Stimulated activated effector memory CD8-positive, alpha-beta T cell treated with anti-CD3 and anti-CD28 coated beads, Interleukin-12 subunit alpha, Interleukin-12 subunit beta, amount 100 ng/mL, for 72 hours (primary cell): ENCODE data around the gene KCNK16.
"Not testable (repeated sequence)": the region's sequence is repeated elsewhere in the genome, so short reads cannot be mapped to it uniquely, and the experiment has no call there.

Source experiments
- ATAC-seq: fragments of 150-1000 bp; cut with Tn5 transposase; 2 replicates; pipeline ENCODE4 v1.10.0; 2021
- DNase-seq, 2 donors: peaks; one replicate each; pipeline ENCODE4 v3.0.0; 2021 to 2022; ENCODE audit warnings: low spot score in 2 of 2
- H3K27ac Mint-ChIP-seq: one replicate; pipeline ENCODE4 v1.8.0; 2022; ENCODE audit warnings: mild to moderate bottlenecking, mixed read lengths
- H3K36me3 Mint-ChIP-seq: one replicate; pipeline ENCODE4 v1.8.0; 2022; ENCODE audit warnings: mild to moderate bottlenecking, mixed read lengths
- H3K4me1 Mint-ChIP-seq: one replicate; pipeline ENCODE4 v1.8.0; 2022; ENCODE audit warnings: mixed read lengths
- H3K4me3 Mint-ChIP-seq: one replicate; pipeline ENCODE4 v1.8.0; 2022; ENCODE audit warnings: mild to moderate bottlenecking, mixed read lengths
- H3K9me3 Mint-ChIP-seq: one replicate; pipeline ENCODE4 v1.8.0; 2022; ENCODE audit warnings: mixed read lengths

KCNK16 gene

DNA sequence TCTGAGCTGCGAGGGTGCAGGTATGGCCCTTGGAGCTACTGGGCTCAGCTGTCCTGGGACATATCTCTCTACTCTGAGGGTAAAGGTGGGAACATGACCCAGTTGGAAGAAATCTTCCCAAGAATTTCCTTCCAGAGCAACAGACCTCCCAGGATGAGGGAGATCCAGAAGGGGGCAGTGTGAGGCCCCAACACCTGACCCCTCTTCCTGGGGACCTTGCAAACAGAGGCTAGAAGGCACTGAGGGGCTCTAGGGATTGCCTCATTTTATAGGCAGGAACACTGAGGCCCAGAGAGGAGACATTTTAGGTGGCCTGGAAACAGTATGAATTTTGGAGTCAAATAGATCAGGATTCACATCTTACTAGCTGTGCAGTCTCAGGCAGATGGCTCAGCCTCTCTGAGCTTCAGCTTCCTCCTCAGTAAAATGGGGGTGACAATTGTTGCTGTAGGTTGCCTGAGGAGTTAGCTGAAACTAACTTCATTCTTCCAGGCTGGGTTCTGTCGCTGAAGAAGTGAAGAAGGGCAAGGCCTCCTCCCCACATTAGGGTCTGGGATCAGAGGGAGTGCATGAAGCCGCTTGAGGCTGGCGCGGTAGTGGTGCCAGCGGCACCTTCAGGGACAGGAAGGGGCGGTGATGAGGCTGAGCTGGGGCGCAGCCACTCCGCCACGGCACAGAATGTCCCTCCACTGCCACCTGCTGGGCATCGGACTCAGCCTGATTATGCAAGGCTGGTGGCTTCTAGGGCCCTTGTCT is 19.7 kb downstream of the KCNK16 start:
- no peaks in the 10 kb centered on the region for H3K36me3 Mint-ChIP-seq
- H3K27ac Mint-ChIP-seq: no peak overlapping the region
- H3K9me3 Mint-ChIP-seq: no peaks in the 10 kb centered on the region
- peak; percentile 92 for ATAC-seq
- H3K4me3 Mint-ChIP-seq: peak overlapping the region; percentile 23
- H3K4me1 Mint-ChIP-seq: peaks cover 10% of the 10 kb centered on the region
- peak; percentile 83 to 94 for DNase-seq

DNA sequence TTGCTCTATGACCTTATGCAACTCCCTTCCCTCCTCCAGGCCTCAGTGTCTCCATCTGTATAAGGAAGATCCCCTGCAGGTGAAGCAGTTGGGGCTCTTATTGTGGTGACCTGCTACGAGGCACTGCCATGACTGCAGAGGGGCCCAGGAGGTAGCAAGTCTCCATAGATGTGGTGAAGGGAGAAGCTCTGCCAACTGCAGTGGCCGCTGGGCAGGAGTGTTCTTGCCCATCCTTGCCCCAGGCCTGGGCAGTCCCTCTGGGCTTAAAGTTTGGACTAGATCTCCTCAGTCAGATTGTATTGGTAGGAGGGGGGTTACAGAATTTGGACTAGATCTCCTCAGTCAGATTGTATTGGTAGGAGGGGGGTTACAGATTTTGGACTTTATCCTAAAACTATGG is 20.5 kb downstream of the KCNK16 start:
- Mint-ChIP-seq H3K4me1 (peaks cover 10% of the 10 kb centered on the region), H3K27ac (no peak overlapping the region), H3K4me3 (no peak overlapping the region), H3K36me3 (no peaks in the 10 kb centered on the region), H3K9me3 (no peaks in the 10 kb centered on the region)
- ATAC-seq: no peak
- no peak for DNase-seq

GRCh38 chr6:39301606-39302005 is 20.9 kb downstream of the KCNK16 start:
- Mint-ChIP-seq H3K36me3 (no peaks in the 10 kb centered on the region), H3K4me3 (no peak overlapping the region), H3K27ac (no peak overlapping the region), H3K4me1 (peaks cover 10% of the 10 kb centered on the region), H3K9me3 (no peaks in the 10 kb centered on the region)
- DNase-seq: no peak
- no peak for ATAC-seq

DNA sequence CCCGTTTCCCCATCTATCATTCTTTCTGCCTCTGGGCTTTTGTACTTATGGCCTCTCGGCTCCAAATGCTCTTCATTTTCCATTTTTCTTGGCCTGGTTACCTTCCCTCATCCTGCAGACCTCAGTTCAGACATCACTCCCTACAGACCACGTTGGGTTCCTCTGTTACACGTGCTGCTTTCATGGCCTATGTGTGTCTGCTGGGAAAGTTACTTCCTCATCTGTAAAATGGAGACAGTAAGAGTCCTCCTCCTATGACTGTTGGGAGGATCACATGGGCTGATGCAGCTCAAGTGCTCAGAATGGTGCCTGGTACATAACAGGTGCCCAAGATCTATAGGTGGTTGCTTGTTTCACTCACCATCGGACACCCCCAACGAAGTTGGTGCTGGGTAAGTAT is 21.8 kb downstream of the KCNK16 start:
- DNase-seq (no peak), ATAC-seq (no peak)
- Mint-ChIP-seq H3K9me3 (no peaks in the 10 kb centered on the region), H3K27ac (no peak overlapping the region), H3K4me3 (no peak overlapping the region), H3K36me3 (no peaks in the 10 kb centered on the region), H3K4me1 (peaks cover 10% of the 10 kb centered on the region)

DNA sequence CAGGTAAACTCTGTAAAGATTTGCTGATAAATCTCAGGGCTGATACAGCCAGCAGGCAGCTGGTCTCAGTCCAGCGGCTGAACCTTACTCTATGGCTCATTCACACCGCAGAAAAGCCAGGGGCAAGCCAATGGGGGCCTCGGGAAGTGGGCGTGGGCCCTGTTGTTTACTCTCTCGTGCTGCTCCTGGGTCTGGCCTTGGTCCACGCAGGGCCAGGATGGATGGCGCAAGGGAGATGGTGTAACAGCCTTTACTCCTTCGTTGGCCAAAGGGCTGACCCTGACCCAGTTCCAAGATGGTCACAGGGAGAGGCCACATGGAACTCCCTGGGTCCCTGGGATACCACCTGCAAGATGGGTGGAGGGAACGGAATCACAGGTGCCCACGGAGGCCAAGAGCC is 24.4 kb downstream of the KCNK16 start:
- no peak overlapping the region for H3K27ac Mint-ChIP-seq
- no peak overlapping the region for H3K4me3 Mint-ChIP-seq
- DNase-seq (no peak), ATAC-seq (no peak)
- no peaks in the 10 kb centered on the region for H3K9me3 Mint-ChIP-seq
- no peaks in the 10 kb centered on the region for H3K36me3 Mint-ChIP-seq
- peaks cover 7% of the 10 kb centered on the region for H3K4me1 Mint-ChIP-seq

DNA sequence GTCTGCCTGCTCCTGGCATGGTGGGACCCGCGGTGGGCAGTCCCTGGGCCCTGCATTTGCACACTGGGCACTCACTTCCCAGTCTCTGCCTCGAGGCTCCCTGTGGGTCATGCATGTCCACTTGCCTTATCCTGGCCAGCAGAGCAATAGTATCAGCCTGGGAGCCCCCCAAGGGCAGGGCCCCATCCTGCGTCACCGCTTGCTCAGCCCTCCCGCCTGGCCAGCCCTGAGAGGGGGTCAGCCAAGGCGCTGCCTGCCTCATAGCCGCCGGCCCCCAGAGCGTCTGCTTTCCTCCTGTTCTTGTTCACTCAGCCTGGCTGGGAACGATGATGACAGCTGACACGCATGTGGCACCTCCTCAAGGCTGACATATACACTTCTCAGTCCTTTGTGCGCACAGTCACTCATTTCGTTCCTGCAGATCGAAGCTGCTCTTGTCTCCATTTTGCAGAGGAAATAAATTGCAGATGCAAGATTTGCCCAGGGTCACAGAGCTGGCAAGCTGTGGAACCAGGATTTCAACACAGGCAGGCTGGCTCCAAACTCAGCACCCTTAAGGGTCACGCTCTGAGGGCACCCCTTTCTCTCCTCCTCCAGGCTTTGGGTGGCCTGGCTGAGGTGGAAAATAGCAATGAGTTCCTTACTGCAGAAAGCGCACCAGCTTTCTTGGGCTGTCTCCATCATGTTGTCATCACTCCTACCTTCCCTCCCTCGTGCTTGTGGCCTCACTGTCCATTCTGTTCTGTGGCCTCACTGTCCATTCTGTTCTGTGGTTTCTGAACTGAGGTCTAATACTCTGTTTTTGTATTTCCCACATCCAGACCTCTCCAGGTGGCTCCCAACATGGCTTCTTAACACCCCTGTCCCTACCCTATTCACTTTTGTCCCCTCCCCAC is 25.5 kb downstream of the KCNK16 start:
- no peak for DNase-seq
- Mint-ChIP-seq H3K27ac (no peak overlapping the region), H3K4me1 (no peaks in the 10 kb centered on the region), H3K9me3 (no peaks in the 10 kb centered on the region), H3K4me3 (no peak overlapping the region), H3K36me3 (no peaks in the 10 kb centered on the region)
- no peak for ATAC-seq

- DNase-seq (no peak), ATAC-seq (no peak)
- H3K9me3 Mint-ChIP-seq: no peaks in the 10 kb centered on the region
- H3K27ac Mint-ChIP-seq: peak overlapping the region; percentile 0
- H3K36me3 Mint-ChIP-seq: no peaks in the 10 kb centered on the region
- no peaks in the 10 kb centered on the region for H3K4me1 Mint-ChIP-seq
- no peak overlapping the region for H3K4me3 Mint-ChIP-seq
Measured at GRCh38 chr6:39295611-39296011, 26.9 kb downstream of the KCNK16 start.

GRCh38 chr6:39294899-39295298 is 27.6 kb downstream of the KCNK16 start:
- H3K36me3 Mint-ChIP-seq: no peaks in the 10 kb centered on the region
- DNase-seq (no peak), ATAC-seq (no peak)
- no peaks in the 10 kb centered on the region for H3K9me3 Mint-ChIP-seq
- H3K4me3 Mint-ChIP-seq: no peak overlapping the region
- no peak overlapping the region for H3K27ac Mint-ChIP-seq
- H3K4me1 Mint-ChIP-seq: no peaks in the 10 kb centered on the region

DNA sequence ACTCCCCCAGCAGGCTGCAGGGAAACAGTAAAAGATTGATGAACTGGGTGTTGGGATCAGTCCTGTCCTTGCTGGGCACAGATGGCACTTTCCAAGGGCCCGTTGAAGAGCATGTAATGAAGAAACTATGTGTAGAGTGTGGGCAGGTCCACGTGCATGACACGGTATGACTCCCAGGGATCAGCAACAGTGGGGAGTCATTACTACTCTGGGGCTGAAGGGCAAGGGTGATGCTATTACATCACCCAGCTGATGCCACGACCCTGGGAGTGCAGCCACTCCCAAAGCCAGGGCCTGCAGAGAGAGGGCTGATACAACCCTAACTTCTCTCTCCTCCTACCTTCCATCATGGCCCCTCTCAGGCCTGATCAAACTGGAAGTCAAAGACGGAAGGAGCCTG is 28.4 kb downstream of the KCNK16 start:
- Mint-ChIP-seq H3K36me3 (no peaks in the 10 kb centered on the region), H3K4me3 (no peak overlapping the region), H3K27ac (no peak overlapping the region), H3K4me1 (no peaks in the 10 kb centered on the region), H3K9me3 (no peaks in the 10 kb centered on the region)
- no peak for ATAC-seq
- no peak for DNase-seq

GRCh38 chr6:39292637-39293036 is 29.9 kb downstream of the KCNK16 start:
- Mint-ChIP-seq H3K4me1 (no peaks in the 10 kb centered on the region), H3K9me3 (no peaks in the 10 kb centered on the region), H3K4me3 (no peak overlapping the region), H3K36me3 (no peaks in the 10 kb centered on the region), H3K27ac (no peak overlapping the region)
- DNase-seq (no peak), ATAC-seq (no peak)

- no peak overlapping the region for H3K4me3 Mint-ChIP-seq
- no peaks in the 10 kb centered on the region for H3K9me3 Mint-ChIP-seq
- no peak for DNase-seq
- no peaks in the 10 kb centered on the region for H3K36me3 Mint-ChIP-seq
- no peak overlapping the region for H3K27ac Mint-ChIP-seq
- H3K4me1 Mint-ChIP-seq: no peaks in the 10 kb centered on the region
- ATAC-seq: peak; percentile 84
Measured at GRCh38 chr6:39289490-39289889, 33.0 kb downstream of the KCNK16 start.

DNA sequence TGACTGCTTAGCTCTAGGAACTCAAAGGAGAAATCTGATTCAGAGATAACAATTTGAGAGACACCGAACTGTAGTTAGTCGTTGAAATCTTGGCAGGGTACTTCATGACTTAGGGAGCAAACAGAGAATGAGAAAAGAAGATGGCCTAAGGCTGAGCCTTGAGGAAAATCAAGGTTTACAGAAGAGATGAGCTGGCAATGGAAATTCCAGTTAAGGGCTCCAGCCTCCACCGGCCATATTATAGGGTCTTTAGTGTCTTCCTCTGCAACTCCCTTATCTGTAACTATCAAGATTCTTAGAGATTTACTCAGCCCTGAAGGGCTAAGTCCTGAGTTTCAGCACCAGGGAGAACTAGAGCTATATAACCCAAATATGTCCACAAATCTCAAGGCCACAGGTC is 34.9 kb downstream of the KCNK16 start:
- DNase-seq: no peak
- H3K27ac Mint-ChIP-seq: no peak overlapping the region
- no peak overlapping the region for H3K4me3 Mint-ChIP-seq
- ATAC-seq: no peak
- no peaks in the 10 kb centered on the region for H3K9me3 Mint-ChIP-seq
- no peaks in the 10 kb centered on the region for H3K4me1 Mint-ChIP-seq
- no peaks in the 10 kb centered on the region for H3K36me3 Mint-ChIP-seq

GRCh38 chr6:39286596-39286995 is 35.9 kb downstream of the KCNK16 start:
- not testable (repeated sequence) for H3K27ac Mint-ChIP-seq, DNase-seq, ATAC-seq, H3K4me1 Mint-ChIP-seq, H3K4me3 Mint-ChIP-seq, H3K9me3 Mint-ChIP-seq, H3K36me3 Mint-ChIP-seq

DNA sequence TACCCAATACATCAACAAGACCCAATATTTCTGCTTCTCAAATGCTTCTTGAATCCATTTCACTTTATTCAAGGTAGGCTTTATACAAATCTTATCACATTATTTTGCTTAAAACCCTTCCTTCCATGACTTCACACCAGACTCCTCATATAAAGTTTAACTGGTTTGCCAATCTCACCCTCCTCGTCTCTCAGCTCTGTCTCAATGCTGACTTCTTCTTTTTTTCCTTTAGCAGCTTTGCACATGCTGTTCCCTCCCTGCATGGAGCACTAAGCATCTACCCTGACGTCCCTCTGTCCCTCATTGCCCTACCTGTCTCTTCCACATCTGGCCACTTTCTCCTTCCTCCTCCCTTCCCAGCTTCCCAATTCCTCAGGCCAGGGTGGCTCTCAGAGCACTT is 39.7 kb downstream of the KCNK16 start:
- H3K9me3 Mint-ChIP-seq: no peaks in the 10 kb centered on the region
- H3K27ac Mint-ChIP-seq: no peak overlapping the region
- DNase-seq (no peak), ATAC-seq (no peak)
- H3K4me3 Mint-ChIP-seq: no peak overlapping the region
- H3K36me3 Mint-ChIP-seq: no peaks in the 10 kb centered on the region
- H3K4me1 Mint-ChIP-seq: no peaks in the 10 kb centered on the region

- Mint-ChIP-seq H3K4me1 (no peaks in the 10 kb centered on the region), H3K36me3 (no peaks in the 10 kb centered on the region), H3K27ac (no peak overlapping the region), H3K9me3 (no peaks in the 10 kb centered on the region), H3K4me3 (no peak overlapping the region)
- no peak for ATAC-seq
- DNase-seq: no peak
Measured at GRCh38 chr6:39281312-39281980, 41.1 kb downstream of the KCNK16 start.
